H9 (cell line): ENCODE measurements around the gene PCSK2. TPM values are rescaled to one million over a fixed set of nuclear protein-coding genes. Genes with fewer than 3 reads are reported as not detected.

Experiments
- DNase-seq: peaks from one replicate; pipeline ENCODE4 v3.0.0-alpha.2; 2017
- H2AFZ ChIP-seq: one replicate; pipeline ENCODE4 v1.6.1; 2013; ENCODE audit warnings: mild to moderate bottlenecking, low read length, control low read depth, moderate library complexity
- H2AK5ac ChIP-seq: 2 replicates; pipeline ENCODE4 v1.6.1; 2013; ENCODE audit warnings: low read length, control low read depth, mixed read lengths; ENCODE audit not compliant: insufficient read length
- H2BK120ac ChIP-seq: one replicate; pipeline ENCODE4 v1.6.1; 2013; ENCODE audit warnings: low read depth, mild to moderate bottlenecking, low read length, control low read depth, inconsistent platforms; ENCODE audit not compliant: poor library complexity, severe bottlenecking
- H2BK12ac ChIP-seq: 2 replicates; pipeline ENCODE4 v1.6.1; 2013; ENCODE audit warnings: low read length, control low read depth, mixed read lengths, low read depth; ENCODE audit not compliant: insufficient read length
- H2BK15ac ChIP-seq: 2 replicates; pipeline ENCODE4 v1.6.1; 2013; ENCODE audit warnings: low read depth, low read length, control low read depth
- H2BK20ac ChIP-seq: one replicate; pipeline ENCODE4 v1.6.1; 2013; ENCODE audit warnings: low read depth, mild to moderate bottlenecking, low read length, control low read depth, inconsistent platforms; ENCODE audit not compliant: poor library complexity, severe bottlenecking
- H2BK5ac ChIP-seq: 2 replicates; pipeline ENCODE4 v1.6.1; 2013; ENCODE audit warnings: low read length, control low read depth, mixed read lengths; ENCODE audit not compliant: insufficient read length
- H3K14ac ChIP-seq: 2 replicates; pipeline ENCODE4 v1.6.1; 2013; ENCODE audit warnings: low read length, control low read depth; ENCODE audit not compliant: insufficient read depth
- H3K18ac ChIP-seq: 2 replicates; pipeline ENCODE4 v1.6.1; 2013; ENCODE audit warnings: low read depth, mild to moderate bottlenecking, mixed read lengths, low read length, control low read depth; ENCODE audit not compliant: insufficient read length
- H3K23ac ChIP-seq: 2 replicates; pipeline ENCODE4 v1.6.1; 2013; ENCODE audit warnings: low read length, control low read depth, mixed read lengths, low read depth; ENCODE audit not compliant: insufficient read length
- H3K23me2 ChIP-seq: 2 replicates; pipeline ENCODE4 v1.6.1; 2013; ENCODE audit warnings: low read depth, mild to moderate bottlenecking, mixed read lengths, low read length, control low read depth; ENCODE audit not compliant: insufficient read length, poor library complexity, severe bottlenecking
- H3K27ac ChIP-seq: 2 replicates; pipeline ENCODE4 v1.5.1; 2013; ENCODE audit warnings: low read length, control low read depth, mixed read lengths, low read depth; ENCODE audit not compliant: insufficient read length
- H3K27me3 ChIP-seq: 2 replicates; pipeline ENCODE4 v1.6.1; 2013; ENCODE audit warnings: low read length, control low read depth, inconsistent platforms; ENCODE audit not compliant: insufficient read depth
- H3K4ac ChIP-seq: 2 replicates; pipeline ENCODE4 v1.6.1; 2013; ENCODE audit warnings: low read depth, mild to moderate bottlenecking, control low read depth, inconsistent platforms, low read length, moderate library complexity
- H3K4me1 ChIP-seq: 2 replicates; pipeline ENCODE4 v1.6.1; 2013; ENCODE audit warnings: low read length, control low read depth, inconsistent platforms; ENCODE audit not compliant: insufficient read depth
- H3K4me2 ChIP-seq: 2 replicates; pipeline ENCODE4 v1.6.1; 2013; ENCODE audit warnings: low read length, control low read depth, mixed read lengths; ENCODE audit not compliant: insufficient read length, insufficient read depth
- H3K56ac ChIP-seq: 2 replicates; pipeline ENCODE4 v1.6.1; 2013; ENCODE audit warnings: low read depth, mild to moderate bottlenecking, mixed read lengths, low read length, control low read depth; ENCODE audit not compliant: insufficient read length
- H3K79me1 ChIP-seq: 2 replicates; pipeline ENCODE4 v1.6.1; 2013; ENCODE audit warnings: low read depth, mild to moderate bottlenecking, moderate library complexity, low read length, control low read depth, inconsistent platforms; ENCODE audit not compliant: insufficient read depth, poor library complexity, severe bottlenecking
- H3K79me2 ChIP-seq: 2 replicates; pipeline ENCODE4 v1.6.1; 2013; ENCODE audit warnings: low read length, control low read depth, inconsistent platforms; ENCODE audit not compliant: insufficient read depth
- H3K9ac ChIP-seq: 2 replicates; pipeline ENCODE4 v1.6.1; 2013; ENCODE audit warnings: low read length, control low read depth, mixed read lengths; ENCODE audit not compliant: insufficient read length; ENCODE audit errors: extremely low read depth
- H3K9me3 ChIP-seq: one replicate; pipeline ENCODE4 v1.6.1; 2013; ENCODE audit warnings: low read depth, low read length, inconsistent platforms; ENCODE audit not compliant: control insufficient read depth
- H3T11ph ChIP-seq: one replicate; pipeline ENCODE4 v1.6.1; 2013; ENCODE audit warnings: mild to moderate bottlenecking, low read length, control low read depth, inconsistent platforms
- H4K20me1 ChIP-seq: one replicate; pipeline ENCODE4 v1.6.1; 2013; ENCODE audit not compliant: control insufficient read depth, insufficient read length, insufficient read depth
- H4K5ac ChIP-seq: 2 replicates; pipeline ENCODE4 v1.6.1; 2013; ENCODE audit warnings: low read depth, mild to moderate bottlenecking, mixed read lengths, low read length, control low read depth; ENCODE audit not compliant: insufficient read length
- H4K8ac ChIP-seq: replicated peaks from 2 replicates; pipeline ENCODE4 v1.6.1; 2013; ENCODE audit warnings: low read length, control low read depth, mixed read lengths, low read depth; ENCODE audit not compliant: insufficient read length
- H4K91ac ChIP-seq: 2 replicates; pipeline ENCODE4 v1.6.1; 2013; ENCODE audit warnings: low read depth, mild to moderate bottlenecking, moderate library complexity, mixed read lengths, low read length, control low read depth; ENCODE audit not compliant: insufficient read length
- H3K27ac Mint-ChIP-seq, 3 experiments: 2 replicates in 2 of 3; 3 replicates in 1 of 3; pipeline ENCODE4 v1.8.0; 2020 to 2021; ENCODE audit warnings: mixed read lengths in 3 of 3, mild to moderate bottlenecking in 1 of 3, moderate library complexity in 1 of 3
- H3K27me3 Mint-ChIP-seq: 2 replicates; pipeline ENCODE4 v1.8.0; 2021; ENCODE audit warnings: low read depth, mild to moderate bottlenecking, moderate library complexity, mixed read lengths
- H3K36me3 Mint-ChIP-seq, 3 experiments: 2 replicates in 2 of 3; 3 replicates in 1 of 3; pipeline ENCODE4 v1.8.0; 2020 to 2021; ENCODE audit warnings: low read depth in 3 of 3, mixed read lengths in 3 of 3; ENCODE audit not compliant: insufficient read depth in 1 of 3
- H3K4me1 Mint-ChIP-seq, 2 experiments: 2 replicates each; pipeline ENCODE4 v1.8.0; 2020; ENCODE audit warnings: mixed read lengths in 2 of 2
- H3K4me3 Mint-ChIP-seq, 2 experiments: 2 replicates in 1 of 2; 3 replicates in 1 of 2; pipeline ENCODE4 v1.8.0; 2020 to 2021; ENCODE audit warnings: mild to moderate bottlenecking in 2 of 2, mixed read lengths in 2 of 2, moderate library complexity in 1 of 2
- H3K9me3 Mint-ChIP-seq, 2 experiments: 2 replicates in 1 of 2; 3 replicates in 1 of 2; pipeline ENCODE4 v1.8.0; 2020; ENCODE audit warnings: mild to moderate bottlenecking in 2 of 2, mixed read lengths in 2 of 2, moderate library complexity in 1 of 2
- CTCF ChIP-seq: fragments of 200-600 bp; sonication (generic); conservative IDR thresholded peaks from 3 replicates; pipeline ENCODE4 v1.8.0; 2021; ENCODE audit warnings: antibody characterized with exemption, mild to moderate bottlenecking
- WGBS: extraction: QIAGEN DNeasy Blood & Tissue Kit; methylation state at CpG from one replicate; pipeline ENCODE4 v1.1.7; 2013; ENCODE audit warnings: missing lambda C conversion rate, low lambda C conversion rate, mixed read lengths; ENCODE audit not compliant: insufficient read length; ENCODE audit errors: extremely low coverage; 5-methylcytosine and 5-hydroxymethylcytosine counted together
- total RNA-seq: library from RNA; stranded (reverse); gene quantifications from 2 replicates; pipeline ENCODE4 v1.2.1, GENCODE V29; 2021

The PCSK2 gene
- total RNA-seq, 1 experiment from 2014 or later = 2.8 TPM

GRCh38 chr20:17522528-17522927 lies 295.7 kb downstream of the PCSK2 start:
- Histone ChIP-seq H3K56ac (no peak overlapping the region), H3K27ac (no peak overlapping the region), H3K4me2 (no peak overlapping the region), H2BK12ac (no peak overlapping the region), H2BK20ac (no peak overlapping the region), H4K5ac (no peak overlapping the region), H3K18ac (no peak overlapping the region), H3K4ac (no peak overlapping the region), H2BK120ac (no peak overlapping the region), H3K23ac (no peak overlapping the region), H4K8ac (no peak overlapping the region), H3K4me1 (no peaks in the 10 kb centered on the region), H3K9ac (no peak overlapping the region), H3K79me1 (no peaks in the 10 kb centered on the region), H2AFZ (no peak overlapping the region), H3K27me3 (no peaks in the 10 kb centered on the region), H3K79me2 (no peaks in the 10 kb centered on the region), H2AK5ac (no peak overlapping the region), H2BK15ac (no peak overlapping the region), H4K91ac (no peak overlapping the region), H3K14ac (no peak overlapping the region), H3K9me3 (no peaks in the 10 kb centered on the region), H2BK5ac (no peak overlapping the region), H3K23me2 (no peaks in the 10 kb centered on the region), H4K20me1 (no peaks in the 10 kb centered on the region), H3T11ph (no peak overlapping the region)
- Mint-ChIP-seq H3K4me3 (no peak overlapping the region), H3K27ac (no peak overlapping the region), H3K4me1 (peaks cover 5 to 10% of the 10 kb centered on the region in 2 experiments), H3K9me3 (no peaks in the 10 kb centered on the region), H3K36me3 (no peaks in the 10 kb centered on the region), H3K27me3 (no peaks in the 10 kb centered on the region; the same call in 1 of the 2 replicates)
- TF ChIP-seq CTCF = no peak
- no peak for DNase-seq
- WGBS = no CpG with 5 or more reads among the region's 3 CpGs
